HG02852 (cell line): Measurements from ENCODE around the gene RGS19.

Experiments used
- ATAC-seq: cut with Tn5 transposase; IDR thresholded peaks from one replicate; pipeline ENCODE4 v1.9.1; 2021; ENCODE audit warnings: mild to moderate bottlenecking, moderate library complexity; ENCODE audit not compliant: unreplicated experiment

RGS19 gene

DNA sequence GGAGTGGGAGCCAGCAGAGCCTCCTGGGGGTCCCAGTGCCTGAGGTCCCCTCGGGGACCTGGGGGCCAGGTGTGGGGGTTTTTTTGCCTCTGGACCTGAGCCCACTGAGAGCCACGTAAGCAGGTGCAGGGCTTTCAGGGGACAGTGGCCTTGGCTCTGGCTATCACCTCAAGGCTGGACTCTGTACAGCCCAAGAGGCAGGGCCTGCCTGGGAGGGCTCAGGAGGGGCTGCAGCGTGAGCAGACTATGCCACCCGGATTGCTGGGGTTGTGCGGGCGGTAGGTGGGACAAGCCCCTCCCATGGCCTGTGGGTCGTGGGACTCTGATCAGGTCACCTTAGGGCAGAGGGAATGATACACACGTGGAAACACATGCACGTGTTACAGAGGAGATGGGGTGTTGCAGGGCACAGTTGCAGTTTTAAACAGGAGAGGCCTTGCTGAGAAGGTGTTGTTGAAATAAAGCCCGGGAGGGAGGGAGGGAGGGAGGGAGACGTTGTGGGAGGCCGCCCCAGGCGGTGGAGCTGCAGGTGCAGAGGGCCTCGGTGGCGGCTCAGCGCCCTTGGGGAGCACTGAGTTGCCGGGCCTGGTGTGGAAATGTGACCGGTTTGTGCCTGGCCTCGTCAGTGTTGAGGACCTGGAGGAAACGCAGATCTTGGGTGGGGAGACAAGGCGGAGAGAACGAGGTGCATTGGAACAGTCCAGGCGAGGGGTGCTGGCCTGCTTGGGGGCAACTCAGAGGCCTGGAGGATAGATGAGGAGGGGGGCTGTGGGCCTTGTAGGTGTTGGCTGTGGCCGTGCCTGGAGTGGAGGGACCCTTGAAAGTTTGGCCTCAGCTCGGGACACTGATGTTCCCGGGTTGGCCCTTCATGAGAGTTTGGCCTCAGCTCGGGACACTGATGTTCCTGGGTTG, 14.0 kb downstream of the RGS19 start:
- ATAC-seq: no peak

DNA sequence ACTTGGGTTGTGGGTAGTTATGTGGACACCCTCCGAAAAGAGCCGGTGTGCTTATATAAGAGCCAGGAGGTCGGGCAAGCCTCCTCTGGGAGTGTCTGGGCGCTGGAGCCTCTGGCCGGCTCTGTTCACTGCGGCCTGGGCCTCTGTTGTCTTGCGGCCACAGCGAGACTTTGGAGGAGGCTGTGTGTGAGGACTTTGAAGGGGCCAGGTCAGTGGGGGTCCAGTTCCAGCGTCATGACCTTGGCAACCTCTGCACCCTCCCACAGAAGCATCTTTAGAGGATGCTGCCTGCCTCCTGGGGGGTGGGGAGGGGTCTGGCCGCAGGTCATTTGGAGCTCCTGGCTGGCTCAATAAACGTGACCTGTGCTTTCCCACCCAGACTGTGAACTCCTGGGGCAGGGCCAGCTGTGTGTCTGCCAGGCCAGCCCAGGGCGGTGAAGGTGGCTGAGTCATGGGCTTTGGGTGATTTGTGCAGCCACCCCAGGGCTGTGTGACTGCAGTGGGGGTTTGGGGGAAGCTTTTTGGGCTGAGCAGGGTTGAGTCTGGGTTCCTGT, 15.1 kb downstream of the RGS19 start:
- no peak for ATAC-seq

DNA sequence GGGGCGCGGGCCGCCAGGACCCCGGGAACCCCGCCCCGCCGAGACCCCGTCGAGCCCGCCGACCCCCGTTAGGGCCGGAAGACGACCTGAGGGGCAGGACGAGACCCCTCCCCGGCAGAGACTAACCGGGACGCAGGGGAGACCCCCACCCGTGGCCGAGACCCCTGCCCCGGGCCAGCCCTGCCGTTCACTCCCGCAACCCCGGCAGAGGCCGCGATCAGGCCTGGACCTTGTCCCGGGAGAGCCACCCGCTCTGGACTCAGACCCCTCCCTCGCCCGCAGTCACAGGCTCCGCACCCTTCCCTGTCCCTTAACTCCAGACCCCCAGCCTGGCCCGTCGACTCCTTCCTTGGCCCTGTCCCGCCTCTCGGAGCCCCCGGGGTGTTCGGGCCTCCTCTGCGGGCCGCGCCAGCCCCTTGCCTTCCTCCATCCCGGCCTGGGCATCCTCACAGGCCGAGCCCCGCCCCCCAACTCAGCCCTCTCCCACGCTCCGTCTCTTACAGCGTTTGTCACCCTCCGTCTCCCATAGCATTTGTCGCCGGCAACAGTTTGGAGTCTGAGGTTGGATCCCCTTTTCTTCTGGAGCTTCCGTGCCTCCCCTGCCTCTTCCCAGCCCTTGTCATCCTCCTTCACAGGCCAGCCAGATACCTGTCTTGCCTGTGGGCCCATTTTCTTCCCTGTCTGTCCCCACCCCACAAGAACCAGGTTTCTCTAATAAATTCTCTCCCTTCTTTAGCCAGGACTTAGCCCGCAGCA, 15.8 kb downstream of the RGS19 start:
- ATAC-seq: no peak

DNA sequence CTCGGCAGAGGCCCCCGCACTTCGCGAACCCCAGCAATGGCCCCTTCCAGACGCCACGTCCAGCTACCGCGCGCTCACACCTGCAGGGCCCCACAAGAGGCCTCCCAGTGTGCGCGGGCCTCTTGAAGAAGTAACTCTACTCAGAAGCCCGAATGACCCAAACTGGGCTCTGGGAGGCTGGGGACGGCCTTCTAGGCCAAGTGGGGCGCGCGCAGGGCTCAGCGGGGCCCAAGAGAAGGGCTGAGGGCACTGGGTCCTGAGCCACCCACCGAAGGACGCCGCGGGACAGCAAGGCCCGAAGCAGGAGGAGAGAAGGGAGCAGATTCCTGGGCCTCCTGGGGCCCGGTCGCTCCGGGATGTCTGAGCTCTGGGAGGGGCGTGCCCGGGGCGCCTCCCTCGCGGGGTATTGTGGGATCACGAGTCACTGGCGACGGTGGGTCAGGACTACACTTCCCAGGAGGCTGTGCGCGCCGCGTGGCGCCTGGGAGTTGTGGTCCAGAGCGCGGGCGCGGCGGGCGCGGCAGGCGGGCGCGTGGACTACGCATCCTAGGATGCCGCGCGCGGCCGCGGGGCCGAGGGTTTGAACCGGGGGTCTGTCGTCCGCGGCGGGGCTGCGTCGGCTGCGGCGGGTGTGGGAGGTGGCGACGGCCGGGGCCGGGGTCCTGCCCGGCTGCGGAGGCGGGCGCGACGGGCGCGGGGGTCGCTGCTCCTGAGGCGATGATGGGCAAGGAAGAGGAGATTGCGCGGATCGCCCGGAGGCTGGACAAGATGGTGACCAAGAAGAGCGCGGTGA, 16.5 kb downstream of the RGS19 start, which contains the start of gene TCEA2:
Gene TCEA2 (plus strand): TSS at position 603 of the 793 bp plus-strand sequence. CDS start 115 bp downstream, at position 718.
- ATAC-seq: peak; percentile 89

- ATAC-seq: no peak
Observed at GRCh38 chr20:64062276-64062595, 17.1 kb downstream of the RGS19 start.

- ATAC-seq: no peak
Observed at GRCh38 chr20:64058536-64058935, 20.8 kb downstream of the RGS19 start.

DNA sequence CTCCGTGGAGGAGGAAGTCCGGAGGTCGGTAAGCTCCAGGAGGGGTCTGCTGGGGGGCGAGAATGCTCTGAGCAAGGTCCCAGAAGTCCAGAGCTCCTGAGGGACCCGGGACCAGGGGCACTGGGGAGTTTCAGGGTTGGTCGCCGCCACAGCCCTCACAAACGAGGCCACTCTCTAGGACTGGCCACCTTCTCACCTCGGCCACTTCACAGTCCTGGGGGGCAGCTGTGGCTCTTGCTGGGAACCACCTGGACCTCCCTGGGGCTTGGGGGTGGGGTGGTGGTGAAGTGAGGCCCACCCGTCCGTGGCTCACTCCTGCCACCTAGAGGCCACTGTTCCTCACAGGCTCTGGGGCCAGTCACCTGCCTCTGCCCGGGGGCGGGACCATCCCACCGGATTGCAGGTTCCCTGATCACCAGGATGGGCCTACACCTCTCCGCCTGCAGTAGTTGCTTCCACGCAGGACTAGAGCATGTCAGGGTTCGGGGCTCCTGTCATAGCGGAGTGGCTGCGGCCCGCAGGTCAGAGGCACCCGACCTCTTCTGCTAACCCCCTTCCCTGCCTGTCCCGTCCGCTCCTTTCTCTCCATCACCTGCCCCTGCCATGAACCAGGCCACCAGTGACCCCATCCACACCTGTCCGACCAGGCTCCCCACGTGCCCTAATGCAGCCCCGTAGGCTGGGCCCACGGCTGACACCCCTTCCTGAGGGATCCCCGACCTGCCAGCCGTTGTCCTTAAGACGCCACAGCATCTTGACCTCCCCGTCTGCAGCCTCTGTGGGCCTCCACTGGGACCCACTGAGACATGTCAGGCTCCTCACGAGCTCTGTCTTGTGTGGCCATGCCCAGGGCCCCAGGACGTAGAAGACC, 21.5 kb downstream of the RGS19 start:
- ATAC-seq: no peak

DNA sequence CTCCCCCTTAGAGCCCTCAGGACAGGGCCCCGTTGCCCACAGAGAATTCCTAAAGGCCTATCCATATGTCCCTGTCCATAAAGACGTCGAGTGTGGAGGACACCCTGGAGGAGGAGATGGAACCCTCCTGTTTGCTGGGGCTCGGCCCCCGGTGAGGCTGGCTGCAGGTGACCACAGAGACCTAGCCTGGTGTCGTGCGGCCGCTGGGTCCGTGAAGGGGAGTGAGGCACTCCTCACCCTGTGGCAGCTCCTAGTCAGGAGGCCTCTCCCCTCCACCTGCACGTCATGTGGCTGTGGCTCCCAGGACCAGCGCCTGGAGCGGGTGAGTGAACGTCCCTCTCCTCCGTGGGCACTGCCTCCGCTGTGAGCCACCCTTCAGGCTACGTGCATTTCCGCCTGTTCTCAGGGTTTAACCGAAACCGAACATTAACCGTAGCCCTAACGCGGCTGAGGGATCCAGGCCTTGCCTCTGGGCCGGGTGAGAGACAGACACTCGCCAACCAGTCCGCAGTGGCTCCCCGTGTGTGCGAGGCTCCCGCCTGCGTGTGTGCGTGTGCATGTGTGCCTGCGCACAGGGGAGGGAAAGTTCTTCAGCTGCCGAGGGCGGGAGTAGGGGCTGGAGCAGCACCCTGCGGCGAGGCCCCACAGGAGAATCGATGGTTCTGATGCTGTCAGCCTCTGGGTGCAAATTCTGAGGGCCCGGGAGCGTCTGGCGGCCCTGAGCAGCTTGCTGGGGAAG, 22.3 kb downstream of the RGS19 start:
- ATAC-seq: no peak

GRCh38 chr20:64056639-64056888, 22.8 kb downstream of the RGS19 start:
- ATAC-seq: no peak

- ATAC-seq: no peak
Observed at GRCh38 chr20:64055893-64056638, 23.3 kb downstream of the RGS19 start.

DNA sequence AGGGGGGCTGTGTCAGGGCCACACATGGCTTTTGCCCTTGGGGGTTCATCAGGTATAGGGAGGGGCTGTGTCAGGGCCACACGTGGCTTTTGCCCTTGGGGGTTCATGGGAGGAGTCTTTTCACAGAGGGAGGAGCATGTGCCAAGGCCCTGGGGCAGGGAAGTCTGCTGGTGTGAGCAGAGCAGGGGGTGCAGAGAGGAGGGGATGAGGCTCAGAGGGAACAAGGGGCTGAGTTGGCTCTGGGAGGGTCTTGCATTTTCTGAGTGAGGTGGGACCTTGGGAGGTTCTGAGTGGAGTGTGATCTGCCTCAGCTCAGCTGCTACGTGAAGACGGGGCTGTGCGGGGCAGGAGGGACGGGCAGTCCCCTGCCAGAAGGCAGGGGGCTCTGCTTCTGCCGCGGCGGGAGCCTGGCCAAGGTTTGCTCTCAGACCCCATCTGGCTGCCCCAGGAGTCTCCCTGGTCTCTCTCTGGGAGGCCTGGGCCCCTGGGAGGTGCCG, 23.9 kb downstream of the RGS19 start:
- ATAC-seq: no peak

GRCh38 chr20:64053841-64054661, 25.3 kb downstream of the RGS19 start:
- no peak for ATAC-seq

- ATAC-seq: no peak
Observed at GRCh38 chr20:64052987-64053840, 26.1 kb downstream of the RGS19 start.

DNA sequence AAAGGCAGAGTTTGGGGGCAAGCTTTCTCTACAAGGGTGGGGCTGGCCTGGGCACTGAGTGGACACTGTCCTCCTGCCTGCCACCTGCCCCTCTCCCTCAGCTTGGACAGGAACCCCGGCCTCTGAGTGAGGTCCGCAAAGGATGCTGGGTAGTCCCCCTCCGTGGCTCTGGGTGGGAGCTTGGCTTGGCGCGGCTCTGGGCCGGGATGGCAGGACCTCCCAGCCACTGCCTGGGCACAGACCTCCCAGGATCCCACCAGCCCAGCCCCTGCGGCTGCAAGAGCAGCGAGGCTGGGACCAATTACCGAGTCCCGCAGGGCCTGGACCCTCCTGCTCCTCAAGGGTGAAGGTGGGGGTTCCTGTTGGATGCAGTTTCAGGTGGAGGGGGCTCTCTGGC, 27.0 kb downstream of the RGS19 start:
- ATAC-seq: no peak

DNA sequence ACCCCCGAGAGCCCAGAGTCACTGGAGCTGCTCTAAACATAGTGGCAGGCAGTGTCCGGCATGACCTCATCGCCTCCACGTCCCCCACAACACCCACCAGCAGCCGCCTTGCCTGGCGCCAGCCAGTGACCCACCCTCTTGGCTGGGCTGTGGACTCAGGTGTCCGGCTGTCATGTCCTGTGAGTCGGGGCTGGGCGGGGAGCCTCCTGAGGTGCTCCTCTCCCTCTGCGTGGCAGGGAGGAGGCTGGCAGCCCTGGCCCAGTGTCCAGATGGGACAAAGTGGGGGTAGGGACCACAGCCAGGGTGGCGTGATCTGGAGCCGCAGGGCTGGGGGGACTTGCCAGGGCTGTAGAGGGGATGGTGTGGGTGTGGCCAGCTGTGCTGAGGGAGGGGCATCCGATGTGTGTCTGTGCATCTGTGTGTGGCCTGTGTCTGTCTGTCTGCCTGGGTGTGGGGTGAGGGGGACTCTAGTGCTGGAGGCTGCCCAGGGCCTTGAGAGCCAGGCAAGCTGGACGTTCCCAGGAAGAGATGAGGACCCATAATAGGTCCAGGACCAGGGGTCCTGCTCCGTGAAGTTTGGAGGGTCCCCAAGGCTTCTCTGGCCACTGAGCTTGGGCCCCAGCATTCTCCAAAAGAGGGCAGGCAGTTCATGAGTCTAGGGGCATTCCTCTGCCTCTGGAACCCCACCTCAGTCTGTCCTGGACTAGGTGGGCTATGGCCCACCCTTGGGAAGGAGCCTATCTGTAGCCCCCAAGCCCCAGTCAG, 27.6 kb downstream of the RGS19 start:
- no peak for ATAC-seq

DNA sequence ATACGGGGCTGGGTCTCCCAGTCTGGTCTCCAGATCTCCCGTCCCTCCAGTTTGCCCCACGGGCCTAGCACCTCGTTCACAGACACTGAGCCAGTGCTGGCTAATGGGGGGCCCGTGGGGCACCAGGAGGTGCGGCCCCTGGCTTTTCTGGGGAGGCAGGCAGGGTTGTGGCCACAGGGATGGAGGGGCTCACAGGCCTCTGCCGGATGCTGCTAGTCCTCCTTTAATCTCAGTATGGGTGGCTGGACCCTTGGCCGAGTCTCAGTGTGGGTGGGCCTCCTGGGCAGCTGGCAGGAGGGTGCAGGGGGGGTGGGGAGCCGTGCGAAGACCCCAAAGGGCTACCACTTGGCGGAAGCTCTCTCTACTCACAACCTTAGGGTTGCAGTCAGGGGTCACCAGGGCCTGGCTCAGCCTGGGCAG, 28.3 kb downstream of the RGS19 start:
- ATAC-seq: no peak
